ENCODE data around the gene LRRC9.
A peak's percentile ranks its signal among the peaks of the same experiment; 100 is the strongest.
"Not testable (repeated sequence)": the region's sequence is repeated elsewhere in the genome, so short reads cannot be mapped to it uniquely, and the experiment has no call there.

LRRC9 gene

GRCh38 chr14:59986556-59987059 is 66.7 kb downstream of the LRRC9 start:
- no peak overlapping the region for H3K4me3 ChIP-seq (ENCODE audit: low read depth, low read length)
- no peak for DNase-seq (ENCODE audit: low read depth)
- TF ChIP-seq CTCF (conservative IDR thresholded peaks at IDR 0.05; ENCODE audit: low read depth, low read length), result no peak

GRCh38 chr14:59997449-59997848 is 77.5 kb downstream of the LRRC9 start:
- TF ChIP-seq CTCF (conservative IDR thresholded peaks at IDR 0.05; ENCODE audit: low read depth, low read length), result no peak
- no peak overlapping the region for H3K4me3 ChIP-seq (ENCODE audit: low read depth, low read length)
- peak; percentile 10 for DNase-seq (ENCODE audit: low read depth)

- no peak overlapping the region for H3K4me3 ChIP-seq (ENCODE audit: low read depth, low read length)
- DNase-seq (ENCODE audit: low read depth), result no peak
- TF ChIP-seq CTCF (conservative IDR thresholded peaks at IDR 0.05; ENCODE audit: low read depth, low read length), result no peak
These were observed 78.0 kb downstream of the LRRC9 start for GRCh38 chr14:59997966-59998365.

GRCh38 chr14:59998564-59998963 is 78.6 kb downstream of the LRRC9 start:
- TF ChIP-seq CTCF (conservative IDR thresholded peaks at IDR 0.05; ENCODE audit: low read depth, low read length), result no peak
- DNase-seq (ENCODE audit: low read depth), result no peak
- no peak overlapping the region for H3K4me3 ChIP-seq (ENCODE audit: low read depth, low read length)

GRCh38 chr14:60002819-60003492 is 83.0 kb downstream of the LRRC9 start:
- no peak for TF ChIP-seq CTCF (conservative IDR thresholded peaks at IDR 0.05; ENCODE audit: low read depth, low read length)
- DNase-seq (ENCODE audit: low read depth), result no peak
- H3K4me3 ChIP-seq (ENCODE audit: low read depth, low read length), result no peak overlapping the region

GRCh38 chr14:60003991-60004390 is 84.0 kb downstream of the LRRC9 start:
- DNase-seq (ENCODE audit: low read depth), result no peak
- no peak overlapping the region for H3K4me3 ChIP-seq (ENCODE audit: low read depth, low read length)
- TF ChIP-seq CTCF (conservative IDR thresholded peaks at IDR 0.05; ENCODE audit: low read depth, low read length), result no peak

- DNase-seq (ENCODE audit: low read depth), result no peak
- no peak for TF ChIP-seq CTCF (conservative IDR thresholded peaks at IDR 0.05; ENCODE audit: low read depth, low read length)
- no peak overlapping the region for H3K4me3 ChIP-seq (ENCODE audit: low read depth, low read length)
These were observed 88.1 kb downstream of the LRRC9 start for GRCh38 chr14:60008042-60008441.

- not testable (repeated sequence) for DNase-seq (ENCODE audit: low read depth)
These were observed 90.3 kb downstream of the LRRC9 start for GRCh38 chr14:60010263-60010662.

More at GRCh38 chr14:60010263-60010662, 90.3 kb downstream of the LRRC9 start:
- not testable (repeated sequence) for H3K4me3 ChIP-seq (ENCODE audit: low read depth, low read length)

All from choroid plexus epithelial cell (primary cell).